Activated T-cell treated with anti-CD3 and anti-CD28 coated beads for 4 hours (primary cell): ENCODE data around the gene MICOS13.
A peak's percentile ranks its signal among the peaks of the same experiment; 100 is the strongest.
"Not testable (repeated sequence)": the region's sequence is repeated elsewhere in the genome, so short reads cannot be mapped to it uniquely, and the experiment has no call there.

Experiments
- DNase-seq: peaks from one replicate; pipeline ENCODE4 v3.0.0-alpha.2; 2020

Gene MICOS13

GRCh38 chr19:5698635-5699422 is 18.5 kb upstream of the MICOS13 start:
- DNase-seq: no peak

- no peak for DNase-seq
Measured at GRCh38 chr19:5697890-5698634, 17.7 kb upstream of the MICOS13 start.

GRCh38 chr19:5697022-5697889 is 16.9 kb upstream of the MICOS13 start:
- no peak for DNase-seq

- no peak for DNase-seq
Measured at GRCh38 chr19:5696196-5697021, 16.1 kb upstream of the MICOS13 start.

GRCh38 chr19:5695649-5696195 is 15.4 kb upstream of the MICOS13 start:
- no peak for DNase-seq

GRCh38 chr19:5694956-5695648 is 14.8 kb upstream of the MICOS13 start:
- DNase-seq: no peak

- no peak for DNase-seq
Measured at GRCh38 chr19:5694167-5694955, 14.0 kb upstream of the MICOS13 start.

- no peak for DNase-seq
Measured at GRCh38 chr19:5693195-5694166, 13.2 kb upstream of the MICOS13 start.

GRCh38 chr19:5692723-5693194 is 12.4 kb upstream of the MICOS13 start:
- DNase-seq: no peak

- DNase-seq: no peak
Measured at GRCh38 chr19:5691822-5692722, 11.8 kb upstream of the MICOS13 start.

GRCh38 chr19:5690955-5691821 is 10.9 kb upstream of the MICOS13 start:
- DNase-seq: peak; percentile 65

- peak; percentile 99 for DNase-seq
Measured at GRCh38 chr19:5690125-5690954, 10.0 kb upstream of the MICOS13 start, which contains the start of gene RPL36. TSS of gene RPL36 (plus strand) at chr19:5690295. CDS start at chr19:5690508, 213 bp downstream.

- DNase-seq: not testable (repeated sequence)
Measured at GRCh38 chr19:5688262-5688881, 8.1 kb upstream of the MICOS13 start.

GRCh38 chr19:5687360-5688198 is 7.3 kb upstream of the MICOS13 start:
- no peak for DNase-seq
